HepG2 (cell line): ENCODE data around the gene SECTM1. TPM values are rescaled to one million over a fixed set of nuclear protein-coding genes. Genes with fewer than 3 reads are reported as not detected.
A peak's percentile ranks its signal among the peaks of the same experiment; 100 is the strongest.

ENCODE experiments used
- ATF1 ChIP-seq: IDR thresholded peaks from 2 replicates; pipeline ENCODE4 v1.6.1; 2016; ENCODE audit warnings: mild to moderate bottlenecking, control low read depth
- GPN1 ChIP-seq: sonication (generic); formaldehyde crosslinking; IDR thresholded peaks from 2 replicates; pipeline ENCODE4 v1.5.1; 2020; ENCODE audit warnings: missing genetic modification reagents, borderline replicate concordance
- HMG20B ChIP-seq: conservative IDR thresholded peaks from 2 replicates; pipeline ENCODE4 v1.6.1; 2016; ENCODE audit warnings: missing genetic modification reagents, missing compliant biosample characterization
- HMGA1 ChIP-seq: sonication (generic); formaldehyde crosslinking; conservative IDR thresholded peaks from 2 replicates; pipeline ENCODE4 v1.4.0; 2020; ENCODE audit warnings: missing genetic modification reagents
- IKZF5 ChIP-seq: IDR thresholded peaks from 2 replicates; pipeline ENCODE4 v1.6.1; 2018; ENCODE audit warnings: missing genetic modification reagents, mild to moderate bottlenecking, missing compliant biosample characterization
- MIER3 ChIP-seq: IDR thresholded peaks from 2 replicates; pipeline ENCODE4 v1.6.1; 2016; ENCODE audit warnings: missing compliant biosample characterization, borderline replicate concordance
- NCOA5 ChIP-seq: sonication (generic); formaldehyde crosslinking; IDR thresholded peaks from 2 replicates; pipeline ENCODE4 v1.4.0; 2020; ENCODE audit warnings: missing genetic modification reagents
- NR1H2 ChIP-seq: sonication (generic); formaldehyde crosslinking; IDR thresholded peaks from 2 replicates; pipeline ENCODE4 v1.8.1; 2022; ENCODE audit warnings: low read depth, missing genetic modification reagents, borderline replicate concordance
- PBX2 ChIP-seq: IDR thresholded peaks from 2 replicates; pipeline ENCODE4 v1.6.1; 2016; ENCODE audit warnings: control low read depth
- TERF1 ChIP-seq: sonication (generic); formaldehyde crosslinking; IDR thresholded peaks from 2 replicates; pipeline ENCODE4 v1.8.0; 2022; ENCODE audit warnings: mild to moderate bottlenecking, missing genetic modification reagents, moderate library complexity
- THYN1 ChIP-seq: sonication (generic); formaldehyde crosslinking; IDR thresholded peaks from 2 replicates; pipeline ENCODE4 v1.8.1; 2023; ENCODE audit warnings: low read depth, mild to moderate bottlenecking, moderate library complexity, missing genetic modification reagents, borderline replicate concordance
- TOPORS ChIP-seq: sonication (generic); formaldehyde crosslinking; IDR thresholded peaks from 2 replicates; pipeline ENCODE4 v1.8.0; 2023; ENCODE audit warnings: mild to moderate bottlenecking, missing genetic modification reagents
- UBTF ChIP-seq: sonication (generic); formaldehyde crosslinking; IDR thresholded peaks from 2 replicates; pipeline ENCODE4 v1.4.0; 2020; ENCODE audit warnings: mild to moderate bottlenecking, missing genetic modification reagents
- WIZ ChIP-seq: sonication (generic); formaldehyde crosslinking; IDR thresholded peaks from 2 replicates; pipeline ENCODE4 v1.5.1; 2020; ENCODE audit warnings: mild to moderate bottlenecking, missing genetic modification reagents
- ZBTB1 ChIP-seq: sonication (generic); formaldehyde crosslinking; IDR thresholded peaks from 2 replicates; pipeline ENCODE4 v1.4.0; 2020; ENCODE audit warnings: missing genetic modification reagents, borderline replicate concordance
- ZNF24 ChIP-seq: fragments of 450-650 bp; IDR thresholded peaks from 2 replicates; pipeline ENCODE4 v1.6.1; 2017; ENCODE audit warnings: antibody characterized with exemption, mild to moderate bottlenecking
- ZNF335 ChIP-seq: sonication (generic); formaldehyde crosslinking; IDR thresholded peaks from 2 replicates; pipeline ENCODE4 v1.4.0; 2020; ENCODE audit warnings: missing genetic modification reagents
- ZNF484 ChIP-seq: sonication (generic); formaldehyde crosslinking; IDR thresholded peaks from 2 replicates; pipeline ENCODE4 v1.5.1; 2020; ENCODE audit warnings: mild to moderate bottlenecking, low read depth, missing genetic modification reagents, borderline replicate concordance
- ZNF503 ChIP-seq: sonication (generic); formaldehyde crosslinking; IDR thresholded peaks from 2 replicates; pipeline ENCODE4 v1.4.0; 2020; ENCODE audit warnings: missing genetic modification reagents
- ZNF605 ChIP-seq: sonication (generic); formaldehyde crosslinking; IDR thresholded peaks from 2 replicates; pipeline ENCODE4 v1.8.0; 2022; ENCODE audit warnings: mild to moderate bottlenecking, missing genetic modification reagents
- ZNF713 ChIP-seq: sonication (generic); formaldehyde crosslinking; IDR thresholded peaks from 2 replicates; pipeline ENCODE4 v1.4.0; 2020; ENCODE audit warnings: mild to moderate bottlenecking, missing genetic modification reagents
- polyA plus RNA-seq, 8 experiments: library from polyadenylated mRNA; depleted of rRNA in 3 of 8; stranded (reverse) in 7 of 8; unstranded in 1 of 8; fragments of >200 nt; fragmentation: Illumina TruSeq in 4 of 8; extraction: Trizol in 4 of 8; gene quantifications; 2 replicates each; pipeline versions ENCODE4 v1.2.1 to v1.2.3, GENCODE V29; 2011 to 2016; ENCODE audit warnings: low read depth in 4 of 8, missing spikeins in 1 of 8, mixed read lengths in 1 of 8; ENCODE audit not compliant: insufficient read depth in 1 of 8
- total RNA-seq, 5 experiments: library from RNA; depleted of rRNA; stranded (reverse); fragments of >200 nt; fragmentation: Illumina TruSeq; extraction: Trizol; gene quantifications; 2 replicates each; pipeline ENCODE4 v1.2.3, GENCODE V29; 2016; ENCODE audit warnings: low read depth in 1 of 5

Gene SECTM1
- total and polyA plus RNA-seq, 2 of the 13 experiments (the other 11 are each of a cell fraction or from before 2014, with no cell fraction given) = 3.5 to 5.3 TPM

GRCh38 chr17:82317394-82318168 lies 16.0 kb downstream of the SECTM1 start, which contains the start of gene CD7 (continued):
- TF ChIP-seq TERF1 (CRISPR knock-in tag) = no peak
- no peak; the same call in 1 of the 2 replicates for TF ChIP-seq MIER3 (CRISPR knock-in tag)
- no peak for TF ChIP-seq HMGA1 (CRISPR knock-in tag)
- 0 out of 2 replicates have a peak, but pooled peaks have one; percentile 41 for TF ChIP-seq ZNF484
- TF ChIP-seq ZNF713 = peak; percentile 86; the same call in 1 of the 2 replicates
- TF ChIP-seq PBX2 (CRISPR knock-in tag) = no peak
- no peak for TF ChIP-seq ZNF24
- peak; percentile 49; the same call in 1 of the 2 replicates for TF ChIP-seq IKZF5
- TF ChIP-seq WIZ (CRISPR knock-in tag) = no peak
- no peak for TF ChIP-seq HMG20B (CRISPR knock-in tag)
- TF ChIP-seq NCOA5 = no peak
- TF ChIP-seq TOPORS (CRISPR knock-in tag) = peak; percentile 76
- 0 out of 2 replicates have a peak, but pooled peaks have one; percentile 19 for TF ChIP-seq THYN1 (CRISPR knock-in tag)
- TF ChIP-seq ATF1 (CRISPR knock-in tag) = no peak
- TF ChIP-seq ZNF335 (CRISPR knock-in tag) = no peak
- no peak for TF ChIP-seq ZNF503
- TF ChIP-seq GPN1 (CRISPR knock-in tag) = no peak
- peak; percentile 73 for TF ChIP-seq ZNF605 (CRISPR knock-in tag)
- TF ChIP-seq NR1H2 (CRISPR knock-in tag) = no peak
- TF ChIP-seq ZBTB1 (CRISPR knock-in tag) = no peak
- peak; percentile 82 for TF ChIP-seq UBTF
